ENCODE results near the gene CDKL4. TPM values are rescaled to one million over a fixed set of nuclear protein-coding genes. Genes with fewer than 3 reads are reported as not detected.

CDKL4 gene
- total and polyA plus RNA-seq, 8 donors: 0.14 to 0.79 (median 0.25) TPM; not detected in 1

- H3K27me3 ChIP-seq: no peaks in the 10 kb centered on the region
- TF ChIP-seq, protein P1, sequence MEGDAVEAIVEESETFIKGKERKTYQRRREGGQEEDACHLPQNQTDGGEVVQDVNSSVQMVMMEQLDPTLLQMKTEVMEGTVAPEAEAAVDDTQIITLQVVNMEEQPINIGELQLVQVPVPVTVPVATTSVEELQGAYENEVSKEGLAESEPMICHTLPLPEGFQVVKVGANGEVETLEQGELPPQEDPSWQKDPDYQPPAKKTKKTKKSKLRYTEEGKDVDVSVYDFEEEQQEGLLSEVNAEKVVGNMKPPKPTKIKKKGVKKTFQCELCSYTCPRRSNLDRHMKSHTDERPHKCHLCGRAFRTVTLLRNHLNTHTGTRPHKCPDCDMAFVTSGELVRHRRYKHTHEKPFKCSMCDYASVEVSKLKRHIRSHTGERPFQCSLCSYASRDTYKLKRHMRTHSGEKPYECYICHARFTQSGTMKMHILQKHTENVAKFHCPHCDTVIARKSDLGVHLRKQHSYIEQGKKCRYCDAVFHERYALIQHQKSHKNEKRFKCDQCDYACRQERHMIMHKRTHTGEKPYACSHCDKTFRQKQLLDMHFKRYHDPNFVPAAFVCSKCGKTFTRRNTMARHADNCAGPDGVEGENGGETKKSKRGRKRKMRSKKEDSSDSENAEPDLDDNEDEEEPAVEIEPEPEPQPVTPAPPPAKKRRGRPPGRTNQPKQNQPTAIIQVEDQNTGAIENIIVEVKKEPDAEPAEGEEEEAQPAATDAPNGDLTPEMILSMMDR (IDR thresholded peaks at IDR 0.05): no peak
- no peak overlapping the region for H3K27ac ChIP-seq
- intact Hi-C loops (cut with DNase I): loop anchor here in 1 of 3 donors (10.0 kb wide), 1 partner anchor 169 kb away; no protein-coding TSS in a partner anchor
- no peaks in the 10 kb centered on the region for H3K9me3 ChIP-seq
- no peak overlapping the region for H3K4me3 ChIP-seq
- WGBS, 2 donors: 77 to 89% methylated on average over 1 of the region's 1 CpG
- no peaks in the 10 kb centered on the region for H3K4me1 ChIP-seq
- H3K36me3 ChIP-seq: no peaks in the 10 kb centered on the region
- DNase-seq (no peak), FAIRE-seq (no peak), ATAC-seq (no peak)
These were observed 19.9 kb downstream of the CDKL4 start for GRCh38 chr2:39223909-39224308.

GRCh38 chr2:39221459-39221858 lies 22.3 kb downstream of the CDKL4 start:
- TF ChIP-seq, protein P1 (IDR thresholded peaks at IDR 0.05): no peak
- no peaks in the 10 kb centered on the region for H3K4me1 ChIP-seq
- ATAC-seq (no peak), FAIRE-seq (no peak), DNase-seq (no peak)
- H3K27me3 ChIP-seq: no peaks in the 10 kb centered on the region
- H3K36me3 ChIP-seq: no peaks in the 10 kb centered on the region
- H3K9me3 ChIP-seq: no peaks in the 10 kb centered on the region
- 93 to 98% methylated on average over 3 of the region's 3 CpGs for WGBS, 2 donors
- intact Hi-C loops (cut with DNase I): loop anchor here in 1 of 3 donors (10.0 kb wide), 1 partner anchor 167 kb away; no protein-coding TSS in a partner anchor
- no peak overlapping the region for H3K27ac ChIP-seq
- no peak overlapping the region for H3K4me3 ChIP-seq

GRCh38 chr2:39220136-39220535 lies 23.6 kb downstream of the CDKL4 start:
- no peak for DNase-seq
- ATAC-seq: no peak
- Histone ChIP-seq H3K36me3 (no peaks in the 10 kb centered on the region), H3K27ac (no peak overlapping the region), H3K4me3 (no peak overlapping the region), H3K9me3 (no peaks in the 10 kb centered on the region), H3K4me1 (no peaks in the 10 kb centered on the region), H3K27me3 (no peaks in the 10 kb centered on the region)
- 92 to 97% methylated on average over 2 of the region's 2 CpGs for WGBS, 2 donors
- no peak for FAIRE-seq
- TF ChIP-seq, protein P1 (IDR thresholded peaks at IDR 0.05): no peak
- intact Hi-C loops (cut with DNase I): loop anchor here in 1 of 3 donors (10.0 kb wide), 1 partner anchor 165 kb away; no protein-coding TSS in a partner anchor

DNA sequence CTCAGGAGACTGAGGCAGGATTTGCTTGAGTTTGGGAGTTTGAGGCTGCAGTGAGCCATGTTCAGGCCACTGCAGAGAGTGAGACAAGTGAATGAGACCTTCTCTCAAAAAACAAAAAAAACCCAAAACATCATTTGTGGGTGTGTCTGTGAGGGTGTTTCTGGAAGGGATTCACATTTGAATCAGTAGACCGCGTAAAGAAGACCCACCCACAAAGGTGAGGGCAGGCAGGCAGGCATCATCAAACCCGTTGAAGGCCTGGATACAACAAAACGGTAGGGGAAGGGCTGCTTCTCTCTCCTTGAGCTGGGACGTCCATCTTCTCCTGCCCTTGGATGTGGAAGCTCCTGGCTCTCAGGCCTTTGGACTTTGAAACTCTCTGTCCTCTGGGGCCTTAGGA lies 25.4 kb downstream of the CDKL4 start:
- no peaks in the 10 kb centered on the region for H3K27me3 ChIP-seq
- H3K4me3 ChIP-seq: no peak overlapping the region
- WGBS, 2 donors: 83 to 88% methylated on average over 5 of the region's 5 CpGs
- no peak overlapping the region for H3K27ac ChIP-seq
- DNase-seq: no peak
- no peaks in the 10 kb centered on the region for H3K4me1 ChIP-seq
- H3K9me3 ChIP-seq: no peaks in the 10 kb centered on the region
- intact Hi-C loops (cut with DNase I): no loop called here
- no peaks in the 10 kb centered on the region for H3K36me3 ChIP-seq
- ATAC-seq: no peak
- FAIRE-seq: no peak
- TF ChIP-seq, protein P1 (IDR thresholded peaks at IDR 0.05): no peak

- TF ChIP-seq, protein P1 (IDR thresholded peaks at IDR 0.05): no peak
- H3K9me3 ChIP-seq: no peaks in the 10 kb centered on the region
- H3K36me3 ChIP-seq: no peaks in the 10 kb centered on the region
- FAIRE-seq: no peak
- H3K27me3 ChIP-seq: no peaks in the 10 kb centered on the region
- H3K27ac ChIP-seq: no peak overlapping the region
- DNase-seq: no peak
- intact Hi-C loops (cut with DNase I): no loop called here
- 72 to 85% methylated on average over 4 of the region's 4 CpGs for WGBS, 2 donors
- H3K4me1 ChIP-seq: no peaks in the 10 kb centered on the region
- no peak for ATAC-seq
- H3K4me3 ChIP-seq: no peak overlapping the region
These were observed 26.6 kb downstream of the CDKL4 start for GRCh38 chr2:39217192-39217550.

Data from pancreas (tissue), 10 donors.